Dedifferentiated amniotic fluid mesenchymal stem cell (primary cell): ENCODE data around the gene RNF207.
A peak's percentile ranks its signal among the peaks of the same experiment; 100 is the strongest.

Experiments
- DNase-seq: peaks from one replicate; pipeline ENCODE4 v3.0.0-alpha.2; 2016; ENCODE audit errors: extremely low spot score

RNF207 gene, protein sequence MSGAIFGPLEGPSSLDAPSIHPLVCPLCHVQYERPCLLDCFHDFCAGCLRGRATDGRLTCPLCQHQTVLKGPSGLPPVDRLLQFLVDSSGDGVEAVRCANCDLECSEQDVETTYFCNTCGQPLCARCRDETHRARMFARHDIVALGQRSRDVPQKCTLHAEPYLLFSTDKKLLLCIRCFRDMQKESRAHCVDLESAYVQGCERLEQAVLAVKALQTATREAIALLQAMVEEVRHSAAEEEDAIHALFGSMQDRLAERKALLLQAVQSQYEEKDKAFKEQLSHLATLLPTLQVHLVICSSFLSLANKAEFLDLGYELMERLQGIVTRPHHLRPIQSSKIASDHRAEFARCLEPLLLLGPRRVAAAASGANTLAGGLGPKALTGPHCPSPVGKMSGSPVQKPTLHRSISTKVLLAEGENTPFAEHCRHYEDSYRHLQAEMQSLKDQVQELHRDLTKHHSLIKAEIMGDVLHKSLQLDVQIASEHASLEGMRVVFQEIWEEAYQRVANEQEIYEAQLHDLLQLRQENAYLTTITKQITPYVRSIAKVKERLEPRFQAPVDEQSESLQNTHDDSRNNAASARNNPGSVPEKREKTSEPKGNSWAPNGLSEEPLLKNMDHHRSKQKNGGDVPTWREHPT

DNA sequence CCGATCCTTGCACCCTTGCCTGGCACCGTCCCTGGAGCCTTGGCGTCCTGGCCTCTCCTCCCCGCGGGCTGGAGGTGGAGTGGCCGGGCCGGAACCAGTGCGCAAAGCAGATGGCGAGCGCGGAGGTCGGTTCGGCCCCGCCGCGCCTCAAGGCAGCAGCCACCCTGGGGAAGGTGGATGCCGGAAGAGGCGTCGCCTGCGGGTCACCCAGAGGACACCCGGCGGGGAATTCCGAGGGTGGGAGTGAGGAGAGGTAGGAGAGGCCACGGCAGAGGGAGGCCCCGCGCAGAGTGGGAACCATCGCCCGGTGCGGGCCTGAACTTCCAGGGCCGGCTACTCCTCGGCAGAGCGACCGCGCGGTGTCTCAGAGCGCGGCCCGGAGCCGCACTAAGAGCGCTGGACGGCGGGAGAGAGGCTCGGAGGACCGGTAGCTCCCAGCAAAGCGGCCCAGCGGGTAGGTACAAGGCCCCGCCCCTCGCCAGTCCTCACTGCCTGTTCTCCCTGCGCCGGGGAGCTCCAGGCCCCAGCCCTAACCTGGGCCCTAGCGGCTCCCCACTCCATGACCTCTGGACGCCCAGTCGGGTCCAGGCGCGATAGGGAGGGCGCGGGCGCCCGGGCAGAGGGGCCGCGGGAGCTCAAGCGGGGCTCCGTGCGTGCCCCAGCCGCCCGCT, at the start of gene RNF207:
RNF207 (plus strand) TSS at position 271 of the 671 bp plus-strand sequence. CDS start 417 bp downstream, outside the sequence.
- peak; percentile 36 for DNase-seq

DNA sequence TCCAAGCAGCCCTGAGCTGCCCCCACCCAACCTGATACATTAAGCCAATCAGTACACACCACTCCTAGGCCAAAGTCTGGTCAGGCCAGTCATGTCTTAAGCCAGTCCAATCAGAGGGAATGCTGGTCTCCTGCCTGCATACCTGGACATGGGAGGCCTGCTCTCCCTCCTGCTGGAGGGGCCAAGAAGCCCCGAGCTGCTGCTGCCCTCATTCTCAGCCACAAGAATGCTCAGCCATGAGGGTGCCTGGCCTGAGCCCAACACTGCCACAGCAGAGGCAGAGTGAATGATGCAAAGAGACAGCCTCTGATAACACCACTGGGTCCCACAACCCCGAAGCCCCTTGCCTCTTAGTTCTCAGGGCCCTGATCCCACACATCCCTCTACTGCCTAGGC, 48.8 kb upstream of the RNF207 start:
- no peak for DNase-seq

- no peak for DNase-seq
Observed at GRCh38 chr1:6157528-6158174, 48.3 kb upstream of the RNF207 start.

- no peak for DNase-seq
Observed at GRCh38 chr1:6158181-6158580, 47.7 kb upstream of the RNF207 start.

DNA sequence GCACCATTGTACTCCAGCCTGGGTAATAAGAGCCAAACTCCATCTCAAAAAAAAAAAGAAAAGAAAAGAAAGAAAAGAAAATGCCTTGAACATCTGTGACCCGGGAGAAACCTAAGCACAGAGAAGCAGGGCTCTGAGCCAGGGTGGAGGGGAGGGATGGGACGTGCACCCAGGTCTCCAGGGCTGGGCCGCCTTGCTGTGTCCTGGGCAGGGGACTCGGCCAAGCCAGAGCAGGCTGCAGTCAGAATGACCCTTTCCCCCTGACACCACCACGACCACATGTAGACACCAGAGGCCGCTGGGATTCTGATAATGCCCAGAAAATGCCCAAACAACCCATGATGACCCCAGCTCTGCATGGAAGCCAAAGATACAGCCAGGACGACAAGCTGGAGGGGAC, 43.6 kb upstream of the RNF207 start:
- no peak for DNase-seq

DNA sequence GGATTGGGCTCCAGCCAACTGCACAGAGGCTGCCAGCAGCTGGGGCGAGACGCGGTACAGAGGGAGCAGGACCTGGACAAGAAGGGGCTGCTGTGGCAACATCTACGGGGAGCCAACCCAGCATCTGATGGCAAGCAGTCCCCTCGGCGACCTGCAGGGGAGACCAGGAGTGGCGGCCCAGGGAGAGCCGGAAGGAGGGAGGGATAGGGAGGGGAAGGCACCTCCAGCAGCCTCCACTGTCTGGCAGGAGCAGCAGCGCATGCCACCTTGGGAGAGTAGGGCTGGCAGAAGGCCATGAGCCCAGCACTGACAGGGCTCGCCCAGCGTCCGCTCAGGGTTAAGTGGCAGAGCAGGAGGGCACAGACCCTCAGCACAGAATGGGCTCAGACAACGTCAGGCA, 43.1 kb upstream of the RNF207 start:
- no peak for DNase-seq

DNA sequence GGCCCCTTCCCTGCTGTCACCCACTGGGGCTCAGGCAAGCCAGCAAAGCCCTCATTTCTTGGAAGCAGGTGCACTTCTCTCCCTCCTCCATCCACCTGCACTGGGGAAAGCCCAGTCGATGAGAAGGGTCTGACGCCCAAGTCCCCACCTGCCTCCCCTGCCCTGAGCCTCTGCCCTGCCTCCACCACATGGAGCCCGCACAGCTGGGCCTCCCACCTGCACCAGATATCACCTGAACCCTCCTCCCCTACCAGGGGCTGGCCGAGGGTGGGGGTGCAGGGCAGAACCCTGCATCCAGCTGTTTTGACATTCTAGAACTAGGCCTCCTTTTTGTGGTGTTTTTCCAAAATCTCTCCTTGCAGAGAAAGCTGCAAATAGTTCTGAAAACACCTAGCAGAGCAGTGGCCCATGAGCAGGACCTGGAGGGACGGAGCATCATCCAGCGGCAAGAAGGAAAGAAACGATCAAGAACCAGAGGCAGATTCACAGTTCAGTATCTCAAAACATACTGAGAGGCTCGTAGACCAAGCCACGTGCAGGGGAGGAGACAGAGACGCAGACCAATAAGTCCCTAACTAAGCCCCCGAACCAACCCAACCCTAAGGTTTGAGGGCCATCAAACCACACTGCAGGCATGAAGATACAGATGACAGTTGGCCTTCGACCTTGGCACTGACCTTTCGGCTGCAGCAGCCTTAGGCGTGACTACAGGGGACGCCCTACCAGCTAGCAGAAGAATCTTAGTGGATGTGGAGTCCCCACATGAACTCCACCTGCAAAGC, 42.5 kb upstream of the RNF207 start:
- DNase-seq = no peak

DNA sequence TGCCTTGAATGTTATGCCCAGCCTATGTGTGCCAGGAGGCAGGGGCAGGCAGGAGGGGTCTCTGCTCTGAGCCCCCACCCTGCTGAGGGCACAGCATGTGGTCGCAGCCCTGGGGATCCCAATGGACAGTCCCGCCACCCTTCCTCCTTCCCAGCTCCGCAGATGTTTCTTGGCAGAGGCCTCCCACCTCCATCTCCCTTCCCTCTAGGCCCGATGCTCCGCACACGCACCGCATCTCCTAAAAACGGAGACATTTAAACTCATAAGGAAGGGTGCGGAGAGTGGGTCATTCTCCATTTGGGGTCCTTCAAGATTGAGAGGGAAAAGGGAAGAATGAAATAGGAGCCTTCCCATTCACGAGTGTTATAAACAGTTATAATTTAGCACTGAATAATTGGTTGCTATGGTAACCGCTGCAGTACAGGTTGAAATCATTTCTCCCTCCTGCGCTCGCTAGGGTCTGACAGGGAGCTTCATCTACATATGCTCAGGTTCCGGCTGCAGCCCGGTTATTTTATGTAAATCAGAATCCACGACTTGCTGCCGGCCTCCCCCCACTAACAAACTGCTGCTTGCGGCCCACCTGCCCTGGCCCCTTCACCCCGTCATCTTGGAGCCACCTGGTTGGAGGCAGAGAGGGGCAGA, 41.8 kb upstream of the RNF207 start:
- DNase-seq = no peak

GRCh38 chr1:6165027-6165426, 40.9 kb upstream of the RNF207 start:
- no peak for DNase-seq

GRCh38 chr1:6165441-6165985, 40.4 kb upstream of the RNF207 start:
- DNase-seq = no peak

GRCh38 chr1:6166221-6166620, 39.7 kb upstream of the RNF207 start:
- DNase-seq = no peak

- no peak for DNase-seq
Observed at GRCh38 chr1:6166655-6167390, 39.1 kb upstream of the RNF207 start.

GRCh38 chr1:6167391-6168303, 38.3 kb upstream of the RNF207 start:
- DNase-seq = no peak

- DNase-seq = no peak
Observed at GRCh38 chr1:6168947-6169586, 36.9 kb upstream of the RNF207 start.

DNA sequence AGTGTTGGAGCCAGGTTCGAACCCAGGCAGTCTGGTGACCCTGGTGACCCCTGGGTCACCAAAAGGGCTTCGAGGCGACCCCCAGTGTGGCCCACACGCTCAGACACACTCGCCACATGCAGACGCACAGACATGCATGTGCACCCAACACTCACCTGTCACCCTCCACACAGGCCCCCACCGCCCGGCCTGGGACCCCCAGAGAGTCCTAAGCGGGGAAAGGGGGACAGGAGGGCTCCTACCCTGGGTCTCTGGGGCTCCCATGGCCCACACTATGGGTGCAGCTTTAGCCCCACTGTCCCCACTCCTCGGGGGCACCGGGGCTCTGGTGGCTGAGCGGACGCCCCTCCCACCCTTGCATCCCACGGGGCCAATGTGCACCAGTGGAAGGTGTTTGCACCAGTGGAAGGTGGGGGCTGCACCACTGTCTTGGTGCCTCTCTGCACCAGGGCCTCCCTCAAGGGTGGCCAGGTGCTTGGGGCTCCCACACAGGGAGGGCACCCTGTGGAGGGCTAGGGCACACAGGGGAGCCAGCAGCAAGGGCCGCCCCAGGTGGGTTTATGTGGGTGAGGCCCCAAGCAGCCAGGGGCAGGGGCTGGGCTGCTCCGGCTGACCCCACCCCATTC, 35.7 kb upstream of the RNF207 start:
- DNase-seq = no peak

DNA sequence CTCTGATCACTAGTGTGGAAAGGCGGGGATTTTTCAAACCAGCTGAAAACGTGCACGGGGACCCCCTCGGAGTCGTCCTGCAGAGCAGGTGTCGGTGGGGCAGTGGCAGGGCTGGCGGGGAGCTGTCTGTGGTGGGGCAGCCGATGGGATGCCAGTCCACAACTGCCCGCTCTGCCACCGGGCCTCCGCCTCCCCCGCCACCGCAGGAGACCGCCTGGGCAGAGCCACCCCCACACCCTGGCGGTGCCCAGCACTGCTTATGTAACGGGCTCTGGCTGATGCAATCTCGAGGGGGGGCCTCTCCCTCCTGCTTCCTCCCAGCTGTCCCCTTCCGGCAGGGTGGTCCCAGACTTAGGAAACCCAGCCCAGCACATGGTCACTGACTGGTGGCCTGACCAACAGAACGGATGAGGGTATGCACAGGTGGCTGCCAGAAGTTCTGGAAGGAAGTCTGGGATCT, 35.1 kb upstream of the RNF207 start:
- no peak for DNase-seq

DNA sequence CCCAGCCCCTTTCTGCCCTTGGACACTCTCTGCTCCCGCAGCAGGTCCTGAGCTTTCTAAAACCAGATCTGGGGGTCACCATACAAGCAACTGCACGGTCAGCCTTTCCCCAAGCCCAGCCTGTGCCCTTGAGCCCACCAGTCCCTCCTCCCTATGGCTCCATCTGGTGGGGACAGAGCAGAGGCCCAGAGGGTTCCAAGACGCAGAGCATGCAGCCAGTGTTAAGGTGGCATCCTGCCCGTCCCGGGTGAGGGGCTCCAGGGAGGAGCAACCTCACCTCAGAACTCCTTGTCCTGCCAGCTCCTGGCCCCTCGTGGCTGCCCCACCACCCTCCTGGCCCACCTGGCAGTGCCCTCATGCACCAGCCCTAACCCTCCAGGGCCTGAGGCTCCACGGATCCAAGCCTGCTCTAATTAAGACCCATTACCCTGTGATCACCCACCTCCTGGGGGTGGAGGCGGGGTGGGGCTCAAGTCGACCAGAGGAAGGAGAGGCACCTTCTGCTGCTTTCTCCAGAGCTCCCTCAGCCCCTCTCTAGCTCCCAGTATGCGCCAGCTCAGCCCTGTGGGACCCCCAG, 34.3 kb upstream of the RNF207 start:
- DNase-seq = no peak

DNA sequence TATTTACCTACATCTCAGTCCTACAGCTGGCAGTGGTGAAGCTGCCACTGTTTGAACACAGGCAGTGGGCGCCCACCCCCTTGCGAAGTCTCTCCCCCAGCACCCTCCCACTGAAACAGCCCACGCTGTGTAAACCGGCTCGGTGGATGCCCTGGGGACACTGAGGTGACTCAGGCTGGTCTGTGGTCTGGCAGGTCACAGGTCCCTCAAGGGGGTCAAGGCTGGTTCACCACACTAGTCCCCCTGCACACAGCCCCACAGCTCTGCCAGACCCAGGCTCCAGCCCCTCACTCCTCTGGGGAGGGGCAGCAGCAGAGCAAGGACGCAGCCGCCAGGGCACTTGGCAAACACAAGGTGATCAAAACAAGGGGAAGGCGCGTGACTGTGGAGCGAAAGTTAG, 33.4 kb upstream of the RNF207 start:
- DNase-seq = no peak
